Skin of body (tissue), 2 donors: Measurements from ENCODE around the gene CITED2. TPM values are rescaled to one million over a fixed set of nuclear protein-coding genes. Genes with fewer than 3 reads are reported as not detected.
"Not testable (repeated sequence)": the region's sequence is repeated elsewhere in the genome, so short reads cannot be mapped to it uniquely, and the experiment has no call there.

Experiments used
- DNase-seq: peaks from one replicate; lab custom pipeline; 2025; lab: John Stamatoyannopoulos, UW
- total RNA-seq: library from RNA; depleted of rRNA; stranded (reverse); fragments of >200 nt; gene quantifications from one replicate; pipeline ENCODE4 v1.2.3, GENCODE V29; 2014

CITED2 gene
- 46.0 TPM for total RNA-seq

- DNase-seq: peak; percentile 96
These were observed at the start of gene CITED2 for GRCh38 chr6:139374357-139375225. Gene CITED2, minus strand, starts transcription at chr6:139374648. Its CDS starts 704 bp downstream, at chr6:139373944.

- DNase-seq: no peak
These were observed 48.7 kb upstream of the CITED2 start for GRCh38 chr6:139423037-139423703.

- no peak for DNase-seq
These were observed 47.9 kb upstream of the CITED2 start for GRCh38 chr6:139422105-139423036.

DNA sequence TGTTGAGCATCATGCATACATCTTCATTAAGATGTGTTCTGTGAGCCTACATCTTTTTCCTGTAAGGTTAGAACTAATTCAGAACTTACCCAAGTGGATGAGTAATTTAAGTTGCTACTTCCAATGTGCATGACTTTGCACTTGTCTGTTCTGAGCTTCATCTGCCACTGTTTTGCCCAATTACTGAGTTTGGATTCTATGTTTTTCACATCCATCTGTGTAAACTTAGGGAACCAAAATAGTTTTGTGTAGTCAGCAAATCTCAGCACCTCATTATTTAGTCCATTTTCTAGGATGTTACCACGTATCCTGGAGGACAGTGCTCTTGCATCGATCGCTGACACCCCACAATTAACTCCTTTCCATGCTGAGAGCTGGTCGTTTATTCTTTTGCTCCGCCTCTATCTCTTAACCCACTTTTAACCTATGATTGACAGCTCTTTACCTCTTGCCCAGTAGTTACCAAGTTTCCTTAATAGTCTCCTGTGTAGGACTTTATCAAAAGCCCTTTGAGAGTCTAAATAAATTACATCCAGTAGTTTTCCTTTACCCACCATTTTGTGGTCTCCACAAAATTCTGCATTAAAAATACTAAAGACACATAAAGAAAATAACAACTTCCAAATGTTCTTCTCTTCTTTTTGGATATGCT lies 44.2 kb upstream of the CITED2 start:
- no peak for DNase-seq

DNA sequence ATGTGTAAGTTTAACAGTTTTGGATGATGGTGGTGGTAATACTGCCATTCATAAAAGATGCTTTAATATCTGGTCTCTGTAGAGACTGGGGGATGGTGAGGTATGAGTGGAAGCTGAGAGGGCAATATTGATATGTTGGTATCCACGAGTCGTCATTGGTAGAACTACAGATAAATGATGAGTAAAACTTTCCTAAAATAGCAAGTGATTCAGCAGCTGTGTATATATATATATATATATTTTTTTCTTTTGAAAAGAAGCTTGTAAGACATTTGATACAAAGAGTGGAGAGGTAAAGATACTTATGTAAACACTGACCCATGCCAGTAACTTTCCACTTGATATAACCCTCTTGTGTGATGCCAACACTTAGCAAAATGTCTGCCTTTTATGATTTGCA lies 41.7 kb upstream of the CITED2 start:
- no peak for DNase-seq

GRCh38 chr6:139415365-139415764 lies 40.9 kb upstream of the CITED2 start:
- DNase-seq: no peak

- not testable (repeated sequence) for DNase-seq
These were observed 37.7 kb upstream of the CITED2 start for GRCh38 chr6:139412103-139412502.

- DNase-seq: no peak
These were observed 34.6 kb upstream of the CITED2 start for GRCh38 chr6:139409026-139409425.

DNA sequence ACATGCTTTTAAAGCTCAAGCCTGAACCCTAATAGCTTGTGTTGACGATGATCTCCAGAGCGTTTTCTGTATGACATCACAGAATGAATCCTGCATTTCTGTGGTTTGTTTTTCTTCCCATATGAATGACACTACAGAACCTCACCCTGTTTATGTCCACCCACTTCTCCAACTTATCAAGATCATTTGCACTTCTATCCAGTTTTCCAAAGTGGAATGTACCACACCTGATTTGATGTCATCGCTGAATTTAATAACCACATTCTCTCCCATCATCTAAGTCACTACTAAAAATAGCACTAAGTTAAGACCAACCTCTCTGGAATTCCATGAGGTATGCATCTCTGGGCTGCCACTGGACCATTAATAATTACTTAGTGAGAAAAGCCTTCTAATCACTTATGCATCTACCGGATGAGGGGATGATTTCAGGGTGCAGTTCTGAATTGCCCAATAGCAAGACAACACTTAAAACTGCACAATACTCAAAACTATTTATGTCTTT lies 33.3 kb upstream of the CITED2 start:
- no peak for DNase-seq

- DNase-seq: no peak
These were observed 32.3 kb upstream of the CITED2 start for GRCh38 chr6:139406577-139407343.

- DNase-seq: no peak
These were observed 28.5 kb upstream of the CITED2 start for GRCh38 chr6:139402876-139403386.

- DNase-seq: peak; percentile 29
These were observed 24.2 kb upstream of the CITED2 start for GRCh38 chr6:139398658-139399057.

GRCh38 chr6:139395891-139396301 lies 21.4 kb upstream of the CITED2 start:
- DNase-seq: no peak

DNA sequence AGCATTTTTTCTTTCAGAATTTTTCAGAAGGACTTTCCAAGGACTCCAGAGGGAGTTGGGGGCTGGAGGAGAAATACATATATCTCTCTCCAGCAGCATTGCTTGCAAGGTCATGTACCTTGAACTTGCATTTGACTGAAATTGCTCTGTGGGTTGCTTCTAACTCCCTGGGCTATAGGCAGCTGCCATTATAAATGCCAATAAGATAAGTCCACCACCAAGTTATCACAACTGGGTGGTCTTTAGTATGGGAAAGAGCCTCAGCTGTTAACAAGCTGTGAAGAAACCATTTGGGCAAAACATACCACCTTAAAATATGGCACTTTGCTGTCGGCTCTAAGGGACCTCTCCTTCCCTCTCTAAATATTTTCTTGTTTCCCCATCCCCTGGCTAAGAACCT lies 20.9 kb upstream of the CITED2 start:
- DNase-seq: no peak

- no peak for DNase-seq
These were observed 19.7 kb upstream of the CITED2 start for GRCh38 chr6:139394027-139394649.

- no peak for DNase-seq
These were observed 18.3 kb upstream of the CITED2 start for GRCh38 chr6:139392794-139393193.

GRCh38 chr6:139391709-139392108 lies 17.3 kb upstream of the CITED2 start:
- no peak for DNase-seq

GRCh38 chr6:139390447-139390846 lies 16.0 kb upstream of the CITED2 start:
- DNase-seq: no peak

- DNase-seq: no peak
These were observed 13.9 kb upstream of the CITED2 start for GRCh38 chr6:139388384-139388783.
